ENCODE results near the gene UGT1A1.

UGT1A1 gene

GRCh38 chr2:233817361-233817911 lies 57.4 kb downstream of the UGT1A1 start:
- no peak for DNase-seq (ENCODE audit: low read depth in 2 of 2)

- no peak for DNase-seq (ENCODE audit: low read depth in 2 of 2)
Observed at GRCh38 chr2:233817995-233818638, 58.0 kb downstream of the UGT1A1 start.

GRCh38 chr2:233818639-233819621 lies 58.9 kb downstream of the UGT1A1 start:
- no peak for DNase-seq (ENCODE audit: low read depth in 2 of 2)

- DNase-seq (ENCODE audit: low read depth in 2 of 2), result no peak
Observed at GRCh38 chr2:233819884-233820773, 60.1 kb downstream of the UGT1A1 start.

- no peak for DNase-seq (ENCODE audit: low read depth in 2 of 2)
Observed at GRCh38 chr2:233820774-233821105, 60.7 kb downstream of the UGT1A1 start.

- DNase-seq (ENCODE audit: low read depth in 2 of 2), result no peak
Observed at GRCh38 chr2:233821196-233821595, 61.1 kb downstream of the UGT1A1 start.

- DNase-seq (ENCODE audit: low read depth in 2 of 2), result no peak
Observed at GRCh38 chr2:233821709-233822100, 61.6 kb downstream of the UGT1A1 start.

GRCh38 chr2:233822101-233822771 lies 62.2 kb downstream of the UGT1A1 start:
- no peak for DNase-seq (ENCODE audit: low read depth in 2 of 2)
